Measurements from ENCODE around the gene IL12RB1. TPM values are rescaled to one million over a fixed set of nuclear protein-coding genes. Genes with fewer than 3 reads are reported as not detected.

The IL12RB1 gene
- not detected in 2 replicates for total RNA-seq

GRCh38 chr19:18086590-18087138 is at the start of gene IL12RB1:
Gene IL12RB1 (minus strand): TSS chr19:18086934. CDS start chr19:18086823, 111 bp downstream.

GRCh38 chr19:18097217-18097992 is 10.7 kb upstream of the IL12RB1 start, which contains the start of gene MAST3:
Gene MAST3 (plus strand): TSS chr19:18097778. CDS start chr19:18097793, 15 bp downstream.

Other genes with a start within 250 kb of the IL12RB1 start
- gene JAK3, start 239.0 kb downstream of the IL12RB1 start, total RNA-seq = 4.5 and 9.9 TPM in 2 replicates
- 1,641 and 2,790 TPM in 2 replicates for gene RPL18A, start 227.0 kb downstream of the IL12RB1 start, total RNA-seq
- not detected in 2 replicates for gene SLC5A5, start 215.0 kb downstream of the IL12RB1 start, total RNA-seq
- gene CCDC124, start 153.9 kb downstream of the IL12RB1 start, total RNA-seq = 89.5 and 98.8 TPM in 2 replicates
- 0.13 and 1.8 TPM in 2 replicates for gene KCNN1, start 119.8 kb downstream of the IL12RB1 start, total RNA-seq
- 12.9 and 16.9 TPM in 2 replicates for gene ARRDC2, start 78.8 kb downstream of the IL12RB1 start, total RNA-seq
- 3.5 and 5.9 TPM in 2 replicates for gene MAST3, start 10.8 kb upstream of the IL12RB1 start, total RNA-seq
- gene PIK3R2, start 66.2 kb upstream of the IL12RB1 start, total RNA-seq = 20.3 and 35.1 TPM in 2 replicates
- gene IFI30, start 86.9 kb upstream of the IL12RB1 start, total RNA-seq = 9.3 TPM in 1 of 2 replicates, not detected in the other
- 26.7 and 39.2 TPM in 2 replicates for gene MPV17L2, start 106.3 kb upstream of the IL12RB1 start, total RNA-seq
- 1.8 and 14.8 TPM in 2 replicates for gene RAB3A, start 117.1 kb upstream of the IL12RB1 start, total RNA-seq
- 0.78 and 12.9 TPM in 2 replicates for gene PDE4C, start 139.5 kb upstream of the IL12RB1 start, total RNA-seq
- gene IQCN, start 187.5 kb upstream of the IL12RB1 start, total RNA-seq = 0.13 and 1.6 TPM in 2 replicates
- gene JUND, start 194.7 kb upstream of the IL12RB1 start, total RNA-seq = 244 and 252 TPM in 2 replicates
- gene LSM4, start 236.1 kb upstream of the IL12RB1 start, total RNA-seq = 182 and 407 TPM in 2 replicates

Data from epithelial cell of alveolus of lung (primary cell).